Dendritic cell treated with granulocyte-macrophage colony-stimulating factor and Interleukin-4, amounts not matched to agents 40 ng/mL and 50 ng/mL, for 4 days (primary cell): ENCODE data around the gene ZBTB20.

ENCODE experiments used
- H3K27ac Mint-ChIP-seq: one replicate; pipeline ENCODE4 v1.8.0; 2022; ENCODE audit warnings: mild to moderate bottlenecking, mixed read lengths
- H3K27me3 Mint-ChIP-seq: one replicate; pipeline ENCODE4 v1.8.0; 2022; ENCODE audit warnings: mild to moderate bottlenecking, mixed read lengths
- H3K36me3 Mint-ChIP-seq: one replicate; pipeline ENCODE4 v1.8.0; 2022; ENCODE audit warnings: low read depth, mixed read lengths
- H3K4me1 Mint-ChIP-seq: one replicate; pipeline ENCODE4 v1.8.0; 2022; ENCODE audit warnings: low read depth, mixed read lengths
- H3K4me3 Mint-ChIP-seq: one replicate; pipeline ENCODE4 v1.8.0; 2022; ENCODE audit warnings: mild to moderate bottlenecking, moderate library complexity, mixed read lengths
- H3K9me3 Mint-ChIP-seq: one replicate; pipeline ENCODE4 v1.8.0; 2022; ENCODE audit warnings: mixed read lengths
- intact Hi-C: fragments of 100-400 bp; cut with micrococcal nuclease; formaldehyde crosslinking; loops from one replicate; pipeline ENCODE4 v1.15.0; 2022

ZBTB20 gene

GRCh38 chr3:114998971-114999579, 148.0 kb downstream of the ZBTB20 start:
- H3K4me1 Mint-ChIP-seq: no peaks in the 10 kb centered on the region
- no peak overlapping the region for H3K4me3 Mint-ChIP-seq
- H3K9me3 Mint-ChIP-seq: peaks cover 24% of the 10 kb centered on the region
- no peaks in the 10 kb centered on the region for H3K36me3 Mint-ChIP-seq
- intact Hi-C loops: no loop called here
- H3K27ac Mint-ChIP-seq: no peak overlapping the region
- H3K27me3 Mint-ChIP-seq: no peaks in the 10 kb centered on the region

GRCh38 chr3:114994554-114995341, 152.3 kb downstream of the ZBTB20 start:
- H3K27me3 Mint-ChIP-seq: no peaks in the 10 kb centered on the region
- intact Hi-C loops: no loop called here
- no peaks in the 10 kb centered on the region for H3K4me1 Mint-ChIP-seq

GRCh38 chr3:114985776-114986175, 161.3 kb downstream of the ZBTB20 start:
- H3K4me3 Mint-ChIP-seq: no peak overlapping the region
- intact Hi-C loops: no loop called here
- no peak overlapping the region for H3K27ac Mint-ChIP-seq
- H3K9me3 Mint-ChIP-seq: peaks cover 13% of the 10 kb centered on the region
- no peaks in the 10 kb centered on the region for H3K4me1 Mint-ChIP-seq
- no peaks in the 10 kb centered on the region for H3K27me3 Mint-ChIP-seq
- H3K36me3 Mint-ChIP-seq: no peaks in the 10 kb centered on the region

More at GRCh38 chr3:114994554-114995341, 152.3 kb downstream of the ZBTB20 start:
- peaks cover 6% of the 10 kb centered on the region for H3K36me3 Mint-ChIP-seq
- H3K27ac Mint-ChIP-seq: no peak overlapping the region
- H3K9me3 Mint-ChIP-seq: peaks cover 55% of the 10 kb centered on the region
- no peak overlapping the region for H3K4me3 Mint-ChIP-seq

DNA sequence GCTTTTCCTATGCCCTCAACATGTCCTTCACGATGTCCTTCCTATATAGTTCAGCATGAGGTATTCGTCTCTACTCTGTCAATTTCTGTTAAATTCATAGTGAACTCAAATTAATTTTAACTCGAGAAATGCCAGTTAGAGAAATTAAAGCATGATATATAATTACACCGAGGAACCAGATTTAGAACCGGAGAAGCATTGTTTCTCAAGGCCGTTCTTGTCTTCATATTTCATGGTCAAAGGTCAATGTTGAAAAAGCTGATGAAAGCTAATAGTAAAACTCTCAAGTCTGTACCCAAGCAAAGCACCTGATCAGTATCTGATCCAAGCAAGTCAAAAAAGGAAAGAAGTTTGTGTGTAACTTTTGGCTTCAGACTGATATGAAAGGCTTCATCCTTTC, 163.8 kb downstream of the ZBTB20 start:
- no peaks in the 10 kb centered on the region for H3K36me3 Mint-ChIP-seq
- no peak overlapping the region for H3K4me3 Mint-ChIP-seq
- H3K9me3 Mint-ChIP-seq: no peaks in the 10 kb centered on the region
- intact Hi-C loops: no loop called here
- H3K27ac Mint-ChIP-seq: no peak overlapping the region
- no peaks in the 10 kb centered on the region for H3K27me3 Mint-ChIP-seq
- H3K4me1 Mint-ChIP-seq: no peaks in the 10 kb centered on the region

GRCh38 chr3:114974387-114974786, 172.7 kb downstream of the ZBTB20 start:
- Mint-ChIP-seq H3K27me3 (no peaks in the 10 kb centered on the region), H3K4me1 (no peaks in the 10 kb centered on the region), H3K4me3 (no peak overlapping the region), H3K9me3 (no peaks in the 10 kb centered on the region), H3K36me3 (peaks cover 7% of the 10 kb centered on the region), H3K27ac (no peak overlapping the region)
- intact Hi-C loops: no loop called here

GRCh38 chr3:114973536-114973935, 173.6 kb downstream of the ZBTB20 start:
- Mint-ChIP-seq H3K9me3 (no peaks in the 10 kb centered on the region), H3K4me1 (no peaks in the 10 kb centered on the region), H3K4me3 (no peak overlapping the region), H3K36me3 (peaks cover 7% of the 10 kb centered on the region), H3K27ac (no peak overlapping the region), H3K27me3 (no peaks in the 10 kb centered on the region)
- intact Hi-C loops: no loop called here

- Mint-ChIP-seq H3K27me3 (no peaks in the 10 kb centered on the region), H3K9me3 (no peaks in the 10 kb centered on the region), H3K27ac (no peak overlapping the region), H3K4me3 (no peak overlapping the region), H3K36me3 (peaks cover 7% of the 10 kb centered on the region), H3K4me1 (no peaks in the 10 kb centered on the region)
- intact Hi-C loops: no loop called here
Measured at GRCh38 chr3:114967168-114967567, 179.9 kb downstream of the ZBTB20 start.

DNA sequence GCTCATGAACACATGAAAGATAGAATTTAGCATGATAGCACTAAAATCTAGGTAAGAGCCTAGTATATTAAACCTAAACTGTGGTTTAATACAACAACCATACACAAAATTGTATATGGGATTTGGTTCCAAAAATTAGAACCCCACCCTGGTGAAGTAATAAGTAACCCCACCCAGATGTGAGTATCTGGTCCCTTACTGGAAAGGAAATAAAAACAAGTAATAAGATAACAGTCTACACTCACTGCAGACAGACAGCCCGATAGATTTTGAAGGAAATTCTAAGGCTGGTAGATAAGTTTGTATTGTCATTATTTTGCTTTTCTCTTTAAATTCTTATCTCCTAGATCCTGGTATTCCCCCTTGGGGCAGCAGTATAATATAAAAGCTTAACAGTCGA, 184.9 kb downstream of the ZBTB20 start:
- Mint-ChIP-seq H3K9me3 (no peaks in the 10 kb centered on the region), H3K27ac (no peak overlapping the region), H3K4me1 (peaks cover 6% of the 10 kb centered on the region), H3K36me3 (no peaks in the 10 kb centered on the region), H3K27me3 (no peaks in the 10 kb centered on the region), H3K4me3 (no peak overlapping the region)
- intact Hi-C loops: no loop called here

- Mint-ChIP-seq H3K9me3 (peaks cover 12% of the 10 kb centered on the region), H3K36me3 (no peaks in the 10 kb centered on the region), H3K27me3 (no peaks in the 10 kb centered on the region), H3K27ac (no peak overlapping the region), H3K4me3 (no peak overlapping the region), H3K4me1 (peaks cover 6% of the 10 kb centered on the region)
- intact Hi-C loops: no loop called here
Measured at GRCh38 chr3:114958930-114959329, 188.2 kb downstream of the ZBTB20 start.

DNA sequence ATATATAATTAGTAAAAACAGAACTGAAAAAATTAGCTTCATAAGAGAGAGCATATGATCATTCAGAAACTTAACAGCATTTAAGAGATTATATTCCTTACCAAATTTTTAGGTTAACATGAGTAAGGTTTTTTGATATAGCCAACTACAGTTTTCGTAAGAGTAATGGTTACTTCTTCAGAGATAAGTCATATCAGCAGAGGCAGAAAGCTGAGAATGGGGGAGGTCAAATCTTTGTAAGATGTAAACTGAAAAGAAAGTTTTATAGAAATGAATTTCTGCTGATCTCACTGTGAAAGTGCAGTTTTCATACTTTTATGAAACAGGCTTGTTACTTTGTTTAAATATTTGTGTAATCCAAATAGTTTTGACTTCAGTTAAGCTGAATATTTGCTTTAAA, 193.3 kb downstream of the ZBTB20 start:
- Mint-ChIP-seq H3K27ac (no peak overlapping the region), H3K36me3 (no peaks in the 10 kb centered on the region), H3K27me3 (no peaks in the 10 kb centered on the region), H3K4me3 (no peak overlapping the region), H3K4me1 (no peaks in the 10 kb centered on the region), H3K9me3 (peaks cover 26% of the 10 kb centered on the region)
- intact Hi-C loops: no loop called here

GRCh38 chr3:114953215-114953799, 193.8 kb downstream of the ZBTB20 start:
- H3K4me1 Mint-ChIP-seq: no peaks in the 10 kb centered on the region
- H3K27me3 Mint-ChIP-seq: no peaks in the 10 kb centered on the region
- H3K4me3 Mint-ChIP-seq: no peak overlapping the region
- intact Hi-C loops: no loop called here
- H3K27ac Mint-ChIP-seq: no peak overlapping the region
- peaks cover 26% of the 10 kb centered on the region for H3K9me3 Mint-ChIP-seq
- H3K36me3 Mint-ChIP-seq: no peaks in the 10 kb centered on the region

DNA sequence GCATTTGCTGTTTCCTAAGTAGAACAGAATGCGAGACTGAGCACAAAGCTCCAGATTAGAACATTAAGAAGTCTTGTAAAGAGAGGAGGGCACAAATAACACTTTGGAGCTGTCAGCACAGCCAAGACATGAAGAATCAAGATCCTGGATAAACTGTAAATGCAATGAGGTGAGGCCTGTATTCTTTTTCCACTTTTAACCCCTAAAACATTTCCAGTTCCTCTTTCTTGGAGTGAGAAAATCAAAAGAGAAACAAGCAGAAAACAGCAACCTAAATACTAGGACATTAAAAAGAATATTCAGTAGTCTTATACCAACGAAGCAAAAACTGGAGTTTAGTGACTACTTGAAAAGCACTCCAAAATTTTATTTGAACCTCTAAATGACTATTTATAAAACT, 204.3 kb downstream of the ZBTB20 start:
- H3K9me3 Mint-ChIP-seq: peaks cover 9% of the 10 kb centered on the region
- intact Hi-C loops: no loop called here
- H3K36me3 Mint-ChIP-seq: no peaks in the 10 kb centered on the region
- H3K4me1 Mint-ChIP-seq: no peaks in the 10 kb centered on the region
- no peak overlapping the region for H3K27ac Mint-ChIP-seq
- no peaks in the 10 kb centered on the region for H3K27me3 Mint-ChIP-seq
- no peak overlapping the region for H3K4me3 Mint-ChIP-seq

GRCh38 chr3:114941626-114942309, 205.3 kb downstream of the ZBTB20 start:
- Mint-ChIP-seq H3K4me3 (no peak overlapping the region), H3K9me3 (peaks cover 5% of the 10 kb centered on the region), H3K27ac (no peak overlapping the region), H3K4me1 (no peaks in the 10 kb centered on the region), H3K36me3 (no peaks in the 10 kb centered on the region), H3K27me3 (no peaks in the 10 kb centered on the region)
- intact Hi-C loops: no loop called here

- no peaks in the 10 kb centered on the region for H3K4me1 Mint-ChIP-seq
- intact Hi-C loops: no loop called here
- no peaks in the 10 kb centered on the region for H3K36me3 Mint-ChIP-seq
- no peak overlapping the region for H3K4me3 Mint-ChIP-seq
- H3K27ac Mint-ChIP-seq: no peak overlapping the region
- H3K27me3 Mint-ChIP-seq: no peaks in the 10 kb centered on the region
- no peaks in the 10 kb centered on the region for H3K9me3 Mint-ChIP-seq
Measured at GRCh38 chr3:114939920-114940319, 207.2 kb downstream of the ZBTB20 start.
